Fibroblast of pulmonary artery (primary cell): ENCODE measurements around the gene ZCCHC14.

Experiments
- DNase-seq: peaks from one replicate; pipeline ENCODE4 v3.0.0-alpha.2; 2010; ENCODE audit warnings: low read depth
- H3K4me3 ChIP-seq: replicated peaks from 2 replicates; pipeline ENCODE4 v1.5.1; 2011; ENCODE audit warnings: low read depth, mild to moderate bottlenecking, control low read depth, low read length, moderate library complexity
- CTCF ChIP-seq: IDR thresholded peaks from 2 replicates; pipeline ENCODE4 v1.5.1; 2011; ENCODE audit warnings: mild to moderate bottlenecking, control low read depth, low read length, inconsistent platforms; ENCODE audit errors: missing control alignments

The ZCCHC14 gene

GRCh38 chr16:87371261-87371866, 121.5 kb downstream of the ZCCHC14 start:
- no peak overlapping the region for H3K4me3 ChIP-seq
- DNase-seq = no peak
- TF ChIP-seq CTCF = no peak

- no peak for TF ChIP-seq CTCF
- no peak for DNase-seq
These were observed 122.8 kb downstream of the ZCCHC14 start for GRCh38 chr16:87369796-87370719.

GRCh38 chr16:87369117-87369765, 123.6 kb downstream of the ZCCHC14 start:
- DNase-seq = no peak

More at GRCh38 chr16:87369796-87370719, 122.8 kb downstream of the ZCCHC14 start:
- H3K4me3 ChIP-seq = no peak overlapping the region

GRCh38 chr16:87368029-87368770, 124.6 kb downstream of the ZCCHC14 start:
- no peak for DNase-seq
- H3K4me3 ChIP-seq = no peak overlapping the region
- no peak for TF ChIP-seq CTCF

More at GRCh38 chr16:87369117-87369765, 123.6 kb downstream of the ZCCHC14 start:
- H3K4me3 ChIP-seq = no peak overlapping the region
- TF ChIP-seq CTCF = no peak

- no peak for DNase-seq
- no peak for TF ChIP-seq CTCF
- H3K4me3 ChIP-seq = no peak overlapping the region
These were observed 125.3 kb downstream of the ZCCHC14 start for GRCh38 chr16:87367529-87367928.

GRCh38 chr16:87366930-87367329, 125.9 kb downstream of the ZCCHC14 start:
- no peak for DNase-seq
- H3K4me3 ChIP-seq = no peak overlapping the region
- TF ChIP-seq CTCF = no peak
